ENCODE measurements around the gene WDR82. TPM values are rescaled to one million over a fixed set of nuclear protein-coding genes. Genes with fewer than 3 reads are reported as not detected.

Gene WDR82
- total RNA-seq, 1 donor from 2014 or later, result 74.9 TPM

- peaks cover 3% of the 10 kb centered on the region for H3K36me3 Mint-ChIP-seq (ENCODE audit: low read depth)
- no peak for TF ChIP-seq CTCF (IDR thresholded peaks at IDR 0.05)
- no peaks in the 10 kb centered on the region for H3K9me3 Mint-ChIP-seq (ENCODE audit: low read depth)
- no peak overlapping the region for H3K27ac Mint-ChIP-seq (ENCODE audit: unreplicated experiment)
- no peak overlapping the region for H3K4me3 Mint-ChIP-seq (ENCODE audit: unreplicated experiment)
- H3K4me1 Mint-ChIP-seq (ENCODE audit: low read depth), result no peaks in the 10 kb centered on the region
- H3K27me3 Mint-ChIP-seq (ENCODE audit: low read depth), result no peaks in the 10 kb centered on the region
- peak; percentile 59 for DNase-seq (ENCODE audit: low spot score)
Measured at GRCh38 chr3:52323526-52324295, 45.3 kb upstream of the WDR82 start.

- H3K27me3 Mint-ChIP-seq (ENCODE audit: low read depth), result peaks cover 3% of the 10 kb centered on the region
- peaks cover 3% of the 10 kb centered on the region for H3K36me3 Mint-ChIP-seq (ENCODE audit: low read depth)
- H3K9me3 Mint-ChIP-seq (ENCODE audit: low read depth), result no peaks in the 10 kb centered on the region
- H3K27ac Mint-ChIP-seq (ENCODE audit: unreplicated experiment), result no peak overlapping the region
- peak; percentile 62 for DNase-seq (ENCODE audit: low spot score)
- peaks cover 3% of the 10 kb centered on the region for H3K4me1 Mint-ChIP-seq (ENCODE audit: low read depth)
- no peak for TF ChIP-seq CTCF (IDR thresholded peaks at IDR 0.05)
- no peak overlapping the region for H3K4me3 Mint-ChIP-seq (ENCODE audit: unreplicated experiment)
Measured at GRCh38 chr3:52322466-52322865, 44.0 kb upstream of the WDR82 start.

GRCh38 chr3:52321481-52321880 lies 43.0 kb upstream of the WDR82 start:
- H3K9me3 Mint-ChIP-seq (ENCODE audit: low read depth), result no peaks in the 10 kb centered on the region
- H3K27me3 Mint-ChIP-seq (ENCODE audit: low read depth), result peaks cover 3% of the 10 kb centered on the region
- peaks cover 4% of the 10 kb centered on the region for H3K4me1 Mint-ChIP-seq (ENCODE audit: low read depth)
- DNase-seq (ENCODE audit: low spot score), result no peak
- H3K36me3 Mint-ChIP-seq (ENCODE audit: low read depth), result peaks cover 3% of the 10 kb centered on the region
- no peak for TF ChIP-seq CTCF (IDR thresholded peaks at IDR 0.05)
- no peak overlapping the region for H3K27ac Mint-ChIP-seq (ENCODE audit: unreplicated experiment)
- H3K4me3 Mint-ChIP-seq (ENCODE audit: unreplicated experiment), result no peak overlapping the region

GRCh38 chr3:52319921-52320595 lies 41.6 kb upstream of the WDR82 start:
- H3K4me1 Mint-ChIP-seq (ENCODE audit: low read depth), result peaks cover 4% of the 10 kb centered on the region

More at GRCh38 chr3:52319921-52320595, 41.6 kb upstream of the WDR82 start:
- TF ChIP-seq CTCF (IDR thresholded peaks at IDR 0.05), result no peak
- DNase-seq (ENCODE audit: low spot score), result peak; percentile 64
- Mint-ChIP-seq H3K27ac (ENCODE audit: unreplicated experiment) (no peak overlapping the region), H3K4me3 (ENCODE audit: unreplicated experiment) (no peak overlapping the region), H3K36me3 (ENCODE audit: low read depth) (peaks cover 3% of the 10 kb centered on the region), H3K9me3 (ENCODE audit: low read depth) (no peaks in the 10 kb centered on the region), H3K27me3 (ENCODE audit: low read depth) (peaks cover 3% of the 10 kb centered on the region)
